ENCODE data around the gene DIAPH3. TPM values are rescaled to one million over a fixed set of nuclear protein-coding genes. Genes with fewer than 3 reads are reported as not detected.

Gene DIAPH3
- total and polyA plus RNA-seq, 4 donors: 0.35 to 6.7 (median 1.1) TPM

GRCh38 chr13:59782696-59783095 lies 381.0 kb downstream of the DIAPH3 start:
- Histone ChIP-seq H3K9me3 (ENCODE audit: control insufficient read depth in 4 of 4, insufficient read depth in 3 of 4, low read length in 3 of 4) (no peaks in the 10 kb centered on the region), H3K4me1 (ENCODE audit: control insufficient read depth in 5 of 5, insufficient read depth in 5 of 5, low read length in 5 of 5) (no peaks in the 10 kb centered on the region), H3K27ac (ENCODE audit: low read depth in 1 of 2, low read length in 1 of 2) (no peak overlapping the region), H3K36me3 (ENCODE audit: control insufficient read depth in 4 of 4, insufficient read depth in 4 of 4, low read length in 4 of 4) (no peaks in the 10 kb centered on the region), H3K27me3 (ENCODE audit: control insufficient read depth in 3 of 3, insufficient read depth in 3 of 3, low read length in 2 of 3) (no peaks in the 10 kb centered on the region), H3K4me3 (no peak overlapping the region), H3K9ac (ENCODE audit: insufficient read depth in 1 of 2, low read length in 2 of 2) (no peak overlapping the region)
- whole genome bisulfite sequencing, 2 donors: 81 to 93% methylated on average over 4 of the region's 4 CpGs
- DNase-seq (no peak), ATAC-seq (ENCODE audit: insufficient read depth, low FRiP score) (no peak)
- TF ChIP-seq, protein P1, sequence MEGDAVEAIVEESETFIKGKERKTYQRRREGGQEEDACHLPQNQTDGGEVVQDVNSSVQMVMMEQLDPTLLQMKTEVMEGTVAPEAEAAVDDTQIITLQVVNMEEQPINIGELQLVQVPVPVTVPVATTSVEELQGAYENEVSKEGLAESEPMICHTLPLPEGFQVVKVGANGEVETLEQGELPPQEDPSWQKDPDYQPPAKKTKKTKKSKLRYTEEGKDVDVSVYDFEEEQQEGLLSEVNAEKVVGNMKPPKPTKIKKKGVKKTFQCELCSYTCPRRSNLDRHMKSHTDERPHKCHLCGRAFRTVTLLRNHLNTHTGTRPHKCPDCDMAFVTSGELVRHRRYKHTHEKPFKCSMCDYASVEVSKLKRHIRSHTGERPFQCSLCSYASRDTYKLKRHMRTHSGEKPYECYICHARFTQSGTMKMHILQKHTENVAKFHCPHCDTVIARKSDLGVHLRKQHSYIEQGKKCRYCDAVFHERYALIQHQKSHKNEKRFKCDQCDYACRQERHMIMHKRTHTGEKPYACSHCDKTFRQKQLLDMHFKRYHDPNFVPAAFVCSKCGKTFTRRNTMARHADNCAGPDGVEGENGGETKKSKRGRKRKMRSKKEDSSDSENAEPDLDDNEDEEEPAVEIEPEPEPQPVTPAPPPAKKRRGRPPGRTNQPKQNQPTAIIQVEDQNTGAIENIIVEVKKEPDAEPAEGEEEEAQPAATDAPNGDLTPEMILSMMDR (IDR thresholded peaks at IDR 0.05; ENCODE audit: control extremely low read depth, extremely low read depth): no peak

- DNase-seq: no peak
- TF ChIP-seq, protein P1 (IDR thresholded peaks at IDR 0.05; ENCODE audit: control extremely low read depth, extremely low read depth): no peak
Observed at GRCh38 chr13:59780058-59780457, 383.7 kb downstream of the DIAPH3 start.

GRCh38 chr13:59776924-59777690 lies 386.6 kb downstream of the DIAPH3 start:
- TF ChIP-seq, protein P1 (IDR thresholded peaks at IDR 0.05; ENCODE audit: control extremely low read depth, extremely low read depth): no peak
- H3K9ac ChIP-seq (ENCODE audit: insufficient read depth in 1 of 2, low read length in 2 of 2): no peak overlapping the region
- DNase-seq (peak in 1 of 3 donors; percentile 12), ATAC-seq (ENCODE audit: insufficient read depth, low FRiP score) (no peak)
- H3K4me3 ChIP-seq: no peak overlapping the region
- peaks cover 0 to 13% (median 0%) of the 10 kb centered on the region in 5 donors for H3K4me1 ChIP-seq (ENCODE audit: control insufficient read depth in 5 of 5, insufficient read depth in 5 of 5, low read length in 5 of 5)
- no peak overlapping the region for H3K27ac ChIP-seq (ENCODE audit: low read depth in 1 of 2, low read length in 1 of 2)
- no peaks in the 10 kb centered on the region for H3K36me3 ChIP-seq (ENCODE audit: control insufficient read depth in 4 of 4, insufficient read depth in 4 of 4, low read length in 4 of 4)
- 87 to 92% methylated on average over 5 of the region's 5 CpGs for WGBS, 2 donors
- H3K27me3 ChIP-seq (ENCODE audit: control insufficient read depth in 3 of 3, insufficient read depth in 3 of 3, low read length in 2 of 3): no peaks in the 10 kb centered on the region
- no peaks in the 10 kb centered on the region for H3K9me3 ChIP-seq (ENCODE audit: control insufficient read depth in 4 of 4, insufficient read depth in 3 of 4, low read length in 3 of 4)

More at GRCh38 chr13:59780058-59780457, 383.7 kb downstream of the DIAPH3 start:
- Histone ChIP-seq H3K4me3 (no peak overlapping the region), H3K27ac (ENCODE audit: low read depth in 1 of 2, low read length in 1 of 2) (no peak overlapping the region), H3K4me1 (ENCODE audit: control insufficient read depth in 5 of 5, insufficient read depth in 5 of 5, low read length in 5 of 5) (peaks cover 0 to under 1% (median 0%) of the 10 kb centered on the region in 5 donors), H3K36me3 (ENCODE audit: control insufficient read depth in 4 of 4, insufficient read depth in 4 of 4, low read length in 4 of 4) (no peaks in the 10 kb centered on the region), H3K9me3 (ENCODE audit: control insufficient read depth in 4 of 4, insufficient read depth in 3 of 4, low read length in 3 of 4) (no peaks in the 10 kb centered on the region), H3K9ac (ENCODE audit: insufficient read depth in 1 of 2, low read length in 2 of 2) (no peak overlapping the region), H3K27me3 (ENCODE audit: control insufficient read depth in 3 of 3, insufficient read depth in 3 of 3, low read length in 2 of 3) (no peaks in the 10 kb centered on the region)
- ATAC-seq (ENCODE audit: insufficient read depth, low FRiP score): no peak
- 94 to 96% methylated on average over 2 of the region's 2 CpGs for WGBS, 2 donors
